ENCODE data around the gene ORM1.
"Not testable (repeated sequence)": the region's sequence is repeated elsewhere in the genome, so short reads cannot be mapped to it uniquely, and the experiment has no call there.

Gene ORM1

DNA sequence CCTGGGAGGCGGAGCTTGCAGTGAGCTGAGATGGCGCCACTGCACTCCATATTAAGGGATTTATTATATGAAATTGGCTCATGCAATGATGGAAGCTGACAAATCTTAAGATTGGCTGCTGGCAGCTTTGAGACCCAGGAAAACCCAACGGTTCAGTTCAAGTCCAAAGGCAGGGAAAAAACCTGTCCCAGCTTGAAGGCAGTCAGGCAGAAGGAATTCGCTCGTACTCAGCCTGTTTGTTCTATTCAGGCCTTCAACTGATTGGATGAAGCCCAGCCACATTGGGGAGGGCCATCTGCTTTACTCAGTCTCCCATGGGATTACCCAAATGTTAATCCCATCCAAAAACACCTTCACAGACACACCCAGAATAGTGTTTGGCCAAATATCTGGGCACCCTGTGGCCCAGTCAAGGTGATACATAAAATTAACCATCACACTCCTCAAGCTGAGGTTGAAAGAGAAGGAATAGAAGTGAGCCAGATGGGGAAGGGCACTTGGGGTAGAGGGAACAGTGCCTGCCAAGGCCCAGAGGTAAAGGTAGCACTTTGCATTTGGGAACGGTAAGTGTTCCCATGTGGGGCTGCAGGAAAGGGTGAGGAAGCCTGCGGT is 8.5 kb upstream of the ORM1 start:
- Histone ChIP-seq H3K4me3 (ENCODE audit: low read depth in 1 of 5, low read length in 5 of 5) (no peak overlapping the region), H3K9ac (ENCODE audit: low read length in 5 of 5) (no peak overlapping the region), H3K36me3 (ENCODE audit: control insufficient read depth in 5 of 5, insufficient read depth in 5 of 5, low read length in 5 of 5) (peaks cover 0 to 3% (median 0%) of the 10 kb centered on the region in 5 donors), H3K27me3 (ENCODE audit: control insufficient read depth in 5 of 5, insufficient read depth in 4 of 5, low read length in 5 of 5) (no peaks in the 10 kb centered on the region), H3K9me3 (ENCODE audit: control insufficient read depth in 5 of 5, low read length in 5 of 5) (peaks cover 0 to 5% (median 3%) of the 10 kb centered on the region in 5 donors), H3K4me1 (ENCODE audit: control insufficient read depth in 5 of 5, insufficient read depth in 5 of 5, low read length in 5 of 5) (peaks cover 0 to 17% (median 4%) of the 10 kb centered on the region in 5 donors), H3K27ac (ENCODE audit: low read depth, low read length) (no peak overlapping the region)

DNA sequence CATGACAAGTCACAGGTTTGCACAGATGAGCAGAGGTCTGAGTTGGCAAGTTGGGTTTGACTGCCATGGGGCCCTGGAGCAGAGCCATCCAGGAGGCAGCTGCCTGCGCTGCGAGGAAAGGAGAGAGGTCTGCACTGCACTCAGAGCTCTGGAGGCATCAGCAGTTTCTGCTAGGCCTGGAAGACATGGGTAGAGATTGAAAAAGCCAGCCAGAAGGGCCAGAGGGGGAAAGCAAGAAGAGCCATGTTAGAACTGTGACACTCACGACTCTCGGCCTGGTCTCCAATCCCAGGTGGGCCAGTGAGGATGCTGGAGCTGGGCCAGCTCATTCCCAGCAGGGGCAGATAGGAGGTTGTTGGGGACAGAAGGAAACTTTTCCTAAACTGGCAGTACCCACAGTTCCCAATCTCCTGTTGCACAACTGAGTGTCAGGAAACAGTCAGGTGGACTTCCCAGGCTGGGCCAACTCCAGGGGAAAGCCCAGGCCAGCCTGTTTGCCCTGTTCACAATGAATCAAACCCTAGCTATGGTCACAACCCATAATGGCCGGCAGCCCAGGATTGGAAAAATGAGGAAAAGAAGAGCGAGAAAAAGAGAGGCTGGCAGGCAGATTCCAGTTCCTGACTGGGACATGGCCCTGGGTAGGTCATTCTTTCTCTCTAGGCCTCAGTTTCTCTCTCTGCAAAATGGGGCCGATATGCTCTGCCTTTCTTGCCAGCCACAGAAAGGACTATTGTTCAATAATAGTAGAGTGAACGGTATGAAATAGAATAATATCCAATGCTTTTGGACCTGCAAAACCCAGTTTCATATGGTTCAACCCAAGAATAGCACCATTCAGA is 7.8 kb upstream of the ORM1 start:
- peaks cover 0 to 17% (median 4%) of the 10 kb centered on the region in 5 donors for H3K4me1 ChIP-seq (ENCODE audit: control insufficient read depth in 5 of 5, insufficient read depth in 5 of 5, low read length in 5 of 5)
- H3K4me3 ChIP-seq (ENCODE audit: low read depth in 1 of 5, low read length in 5 of 5) = no peak overlapping the region
- H3K9ac ChIP-seq (ENCODE audit: low read length in 5 of 5) = no peak overlapping the region
- no peaks in the 10 kb centered on the region for H3K27me3 ChIP-seq (ENCODE audit: control insufficient read depth in 5 of 5, insufficient read depth in 4 of 5, low read length in 5 of 5)
- H3K9me3 ChIP-seq (ENCODE audit: control insufficient read depth in 5 of 5, low read length in 5 of 5) = peaks cover 0 to 5% (median 3%) of the 10 kb centered on the region in 5 donors
- no peak overlapping the region for H3K27ac ChIP-seq (ENCODE audit: low read depth, low read length)
- peaks cover 0 to 3% (median 0%) of the 10 kb centered on the region in 5 donors for H3K36me3 ChIP-seq (ENCODE audit: control insufficient read depth in 5 of 5, insufficient read depth in 5 of 5, low read length in 5 of 5)

DNA sequence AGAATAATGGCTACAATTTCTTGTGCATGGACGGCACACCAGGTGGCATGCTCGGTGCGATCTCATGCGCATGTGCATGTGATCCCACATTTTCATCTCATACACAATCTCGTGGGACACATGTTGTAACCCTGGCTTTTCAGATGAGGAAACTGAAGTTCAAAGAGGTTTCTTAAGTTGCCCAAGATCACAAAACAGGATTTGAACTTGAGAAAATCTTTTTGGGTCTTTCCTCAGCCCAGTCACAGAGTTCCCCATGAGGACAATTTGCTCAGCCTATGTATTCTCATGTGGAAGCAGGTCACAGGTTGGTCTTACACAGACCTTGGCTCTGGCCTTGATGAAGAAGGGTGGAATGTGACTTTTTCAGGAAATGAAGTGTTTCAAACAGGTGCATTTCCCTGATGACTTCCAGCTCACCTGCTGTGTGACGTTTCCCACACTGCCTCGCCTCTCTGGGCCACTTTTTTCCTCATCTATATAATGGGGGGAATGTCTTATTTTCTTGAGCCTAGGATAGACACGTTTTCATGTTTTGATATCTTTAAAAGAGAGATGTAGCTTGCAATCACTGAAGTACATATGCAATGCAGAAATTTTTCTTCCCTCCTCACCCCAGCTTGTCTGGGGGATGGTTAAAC is 7.1 kb upstream of the ORM1 start:
- H3K27ac ChIP-seq (ENCODE audit: low read depth, low read length) = no peak overlapping the region
- no peak overlapping the region for H3K9ac ChIP-seq (ENCODE audit: low read length in 5 of 5)
- peaks cover 0 to 17% (median 4%) of the 10 kb centered on the region in 5 donors for H3K4me1 ChIP-seq (ENCODE audit: control insufficient read depth in 5 of 5, insufficient read depth in 5 of 5, low read length in 5 of 5)
- H3K4me3 ChIP-seq (ENCODE audit: low read depth in 1 of 5, low read length in 5 of 5) = no peak overlapping the region
- no peaks in the 10 kb centered on the region for H3K27me3 ChIP-seq (ENCODE audit: control insufficient read depth in 5 of 5, insufficient read depth in 4 of 5, low read length in 5 of 5)
- peaks cover 0 to 5% (median 3%) of the 10 kb centered on the region in 5 donors for H3K9me3 ChIP-seq (ENCODE audit: control insufficient read depth in 5 of 5, low read length in 5 of 5)
- H3K36me3 ChIP-seq (ENCODE audit: control insufficient read depth in 5 of 5, insufficient read depth in 5 of 5, low read length in 5 of 5) = no peaks in the 10 kb centered on the region

DNA sequence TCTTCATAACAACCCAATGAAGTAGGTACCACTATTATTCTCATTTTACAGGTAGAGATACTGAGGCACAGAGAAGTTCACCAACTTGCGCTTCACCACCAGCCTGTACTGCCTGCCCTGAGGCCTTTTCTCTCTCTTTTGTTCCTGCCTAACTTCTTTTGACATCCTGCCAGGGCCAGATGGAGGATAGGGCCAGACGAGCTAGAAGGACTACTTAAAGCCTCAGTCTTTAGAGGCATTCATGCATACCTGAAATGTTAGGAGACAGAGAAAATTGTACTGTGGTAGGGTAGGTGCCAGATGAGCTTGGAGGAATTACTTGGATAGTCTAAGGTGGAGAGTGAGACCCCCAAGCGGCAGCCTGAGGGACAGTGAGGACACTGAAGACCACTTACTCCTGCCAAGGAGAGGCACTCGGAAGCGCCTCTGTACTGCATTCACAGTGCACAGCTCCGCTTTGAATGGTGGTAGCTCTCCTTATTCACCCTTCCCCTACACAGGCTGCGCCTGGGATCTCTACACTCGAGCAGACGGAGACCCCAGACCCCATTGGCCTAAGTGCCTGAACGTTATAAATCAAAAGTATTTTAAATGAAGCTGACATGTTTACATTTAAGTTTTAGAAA is 6.2 kb upstream of the ORM1 start:
- peaks cover 0 to 5% (median 3%) of the 10 kb centered on the region in 5 donors for H3K9me3 ChIP-seq (ENCODE audit: control insufficient read depth in 5 of 5, low read length in 5 of 5)
- H3K4me3 ChIP-seq (ENCODE audit: low read depth in 1 of 5, low read length in 5 of 5) = no peak overlapping the region
- H3K9ac ChIP-seq (ENCODE audit: low read length in 5 of 5) = no peak overlapping the region
- peaks cover 0 to 17% (median 4%) of the 10 kb centered on the region in 5 donors for H3K4me1 ChIP-seq (ENCODE audit: control insufficient read depth in 5 of 5, insufficient read depth in 5 of 5, low read length in 5 of 5)
- H3K27ac ChIP-seq (ENCODE audit: low read depth, low read length) = no peak overlapping the region
- no peaks in the 10 kb centered on the region for H3K27me3 ChIP-seq (ENCODE audit: control insufficient read depth in 5 of 5, insufficient read depth in 4 of 5, low read length in 5 of 5)
- H3K36me3 ChIP-seq (ENCODE audit: control insufficient read depth in 5 of 5, insufficient read depth in 5 of 5, low read length in 5 of 5) = no peaks in the 10 kb centered on the region

DNA sequence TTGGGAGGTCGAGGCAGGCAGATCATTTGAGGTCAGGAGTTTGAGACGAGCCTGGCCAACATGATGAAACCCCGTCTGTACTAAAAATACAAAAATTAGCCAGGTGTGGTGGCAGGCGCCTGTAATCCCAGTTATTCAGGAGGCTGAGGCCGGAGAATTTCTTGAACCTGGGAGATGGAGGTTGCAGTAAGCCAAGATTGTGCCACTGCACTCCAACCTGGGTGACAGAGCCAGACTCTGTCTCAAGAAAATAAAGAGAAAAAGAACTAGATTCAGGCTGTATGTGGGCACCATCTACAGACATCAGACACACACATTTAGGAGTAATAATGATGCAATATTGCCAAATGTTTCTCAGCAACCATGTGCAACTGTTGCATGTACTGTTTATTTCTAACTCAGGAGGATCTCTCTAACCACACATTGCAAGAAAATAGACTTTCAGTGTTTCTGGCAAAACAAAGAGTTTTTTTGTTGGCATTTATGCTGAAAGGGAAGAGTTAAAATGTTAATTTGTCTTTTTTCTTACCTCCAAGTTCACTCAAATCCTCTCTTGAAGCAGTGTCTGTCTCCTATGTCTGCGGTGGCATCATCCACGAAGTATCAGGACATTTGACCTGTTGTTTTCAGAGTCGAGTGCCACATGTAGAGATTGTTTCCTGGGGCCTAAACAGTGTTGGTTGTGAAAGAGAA is 5.1 kb upstream of the ORM1 start:
- H3K4me3 ChIP-seq (ENCODE audit: low read depth in 1 of 5, low read length in 5 of 5) = no peak overlapping the region
- H3K4me1 ChIP-seq (ENCODE audit: control insufficient read depth in 5 of 5, insufficient read depth in 5 of 5, low read length in 5 of 5) = peaks cover 0 to 17% (median 4%) of the 10 kb centered on the region in 5 donors
- no peak overlapping the region for H3K9ac ChIP-seq (ENCODE audit: low read length in 5 of 5)
- H3K9me3 ChIP-seq (ENCODE audit: control insufficient read depth in 5 of 5, low read length in 5 of 5) = peaks cover 0 to 5% (median 3%) of the 10 kb centered on the region in 5 donors
- H3K27ac ChIP-seq (ENCODE audit: low read depth, low read length) = no peak overlapping the region
- H3K27me3 ChIP-seq (ENCODE audit: control insufficient read depth in 5 of 5, insufficient read depth in 4 of 5, low read length in 5 of 5) = no peaks in the 10 kb centered on the region
- H3K36me3 ChIP-seq (ENCODE audit: control insufficient read depth in 5 of 5, insufficient read depth in 5 of 5, low read length in 5 of 5) = no peaks in the 10 kb centered on the region

DNA sequence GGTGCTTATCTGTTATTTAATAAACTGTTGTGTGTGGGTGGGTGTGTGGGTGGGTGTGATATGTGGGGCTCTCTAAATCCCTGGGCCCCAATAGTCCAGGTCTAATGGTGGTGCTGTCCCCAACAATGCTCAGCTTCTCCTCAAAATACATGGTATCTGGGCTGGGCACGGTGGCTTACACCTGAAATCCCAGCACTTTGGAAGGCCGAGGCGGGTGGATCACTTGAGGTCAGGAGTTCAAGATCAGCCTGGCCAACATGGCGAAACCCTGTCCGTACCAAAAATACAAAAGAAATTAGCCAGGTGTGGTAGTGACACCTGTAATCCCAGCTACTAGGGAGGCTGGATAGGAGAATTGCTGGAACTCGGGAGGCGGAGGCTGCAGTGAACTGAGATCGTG is 4.5 kb upstream of the ORM1 start:
- Histone ChIP-seq H3K4me3 (ENCODE audit: low read depth in 1 of 5, low read length in 5 of 5) (no peak overlapping the region), H3K36me3 (ENCODE audit: control insufficient read depth in 5 of 5, insufficient read depth in 5 of 5, low read length in 5 of 5) (no peaks in the 10 kb centered on the region), H3K9ac (ENCODE audit: low read length in 5 of 5) (no peak overlapping the region), H3K4me1 (ENCODE audit: control insufficient read depth in 5 of 5, insufficient read depth in 5 of 5, low read length in 5 of 5) (peaks cover 0 to 17% (median 4%) of the 10 kb centered on the region in 5 donors), H3K27me3 (ENCODE audit: control insufficient read depth in 5 of 5, insufficient read depth in 4 of 5, low read length in 5 of 5) (no peaks in the 10 kb centered on the region), H3K9me3 (ENCODE audit: control insufficient read depth in 5 of 5, low read length in 5 of 5) (peaks cover 0 to 5% (median 3%) of the 10 kb centered on the region in 5 donors), H3K27ac (ENCODE audit: low read depth, low read length) (no peak overlapping the region)

DNA sequence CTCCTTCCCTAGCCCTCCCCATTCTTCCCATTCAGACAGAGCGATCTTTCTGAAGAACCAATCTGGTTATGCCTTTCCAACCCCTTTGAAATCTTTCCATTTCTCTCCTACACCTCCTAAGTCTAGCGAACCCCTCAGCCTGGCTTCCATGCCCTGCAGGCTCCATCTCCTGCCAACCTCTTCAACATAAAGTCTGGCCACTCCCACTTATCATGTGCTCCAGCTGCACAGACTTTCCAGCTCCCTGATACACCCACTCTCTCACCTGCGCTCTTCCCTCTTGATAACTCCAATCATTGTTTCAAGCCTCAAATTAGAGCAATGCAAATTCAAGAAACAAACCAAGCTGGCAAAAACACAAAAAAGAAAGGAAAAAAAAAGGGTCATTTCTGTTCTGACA is 3.8 kb upstream of the ORM1 start:
- Histone ChIP-seq H3K9me3 (ENCODE audit: control insufficient read depth in 5 of 5, low read length in 5 of 5) (peaks cover 0 to 5% (median 3%) of the 10 kb centered on the region in 5 donors), H3K36me3 (ENCODE audit: control insufficient read depth in 5 of 5, insufficient read depth in 5 of 5, low read length in 5 of 5) (no peaks in the 10 kb centered on the region), H3K27me3 (ENCODE audit: control insufficient read depth in 5 of 5, insufficient read depth in 4 of 5, low read length in 5 of 5) (no peaks in the 10 kb centered on the region)

DNA sequence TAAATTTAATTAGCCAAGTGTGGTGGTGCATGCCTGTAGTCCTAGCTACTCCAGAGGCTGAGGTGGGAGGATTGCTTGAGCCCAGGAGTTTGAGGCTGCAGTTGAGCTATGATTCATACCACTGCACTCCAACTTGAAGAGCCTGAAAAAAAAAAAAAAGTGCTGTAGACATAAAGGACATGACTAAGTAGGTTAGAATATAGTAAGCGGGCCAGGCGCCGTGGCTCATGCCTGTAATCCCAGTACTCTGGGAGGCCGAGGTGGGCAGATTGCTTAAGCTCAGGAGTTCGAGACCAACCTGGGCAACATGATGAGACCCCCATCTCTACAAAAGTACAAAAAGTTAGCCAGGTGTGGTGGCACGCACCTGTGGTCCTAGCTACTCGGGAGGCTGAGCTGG is 2.2 kb upstream of the ORM1 start:
- H3K36me3 ChIP-seq (ENCODE audit: control insufficient read depth in 5 of 5, insufficient read depth in 5 of 5, low read length in 5 of 5); H3K9me3 ChIP-seq (ENCODE audit: control insufficient read depth in 5 of 5, low read length in 5 of 5); H3K4me3 ChIP-seq (ENCODE audit: low read depth in 1 of 5, low read length in 5 of 5); H3K9ac ChIP-seq (ENCODE audit: low read length in 5 of 5); H3K27me3 ChIP-seq (ENCODE audit: control insufficient read depth in 5 of 5, insufficient read depth in 4 of 5, low read length in 5 of 5); H3K4me1 ChIP-seq (ENCODE audit: control insufficient read depth in 5 of 5, insufficient read depth in 5 of 5, low read length in 5 of 5); H3K27ac ChIP-seq (ENCODE audit: low read depth, low read length): not testable (repeated sequence)

More for the DNA sequence above, 3.8 kb upstream of the ORM1 start:
- Histone ChIP-seq H3K27ac (ENCODE audit: low read depth, low read length) (no peak overlapping the region), H3K9ac (ENCODE audit: low read length in 5 of 5) (no peak overlapping the region), H3K4me1 (ENCODE audit: control insufficient read depth in 5 of 5, insufficient read depth in 5 of 5, low read length in 5 of 5) (peaks cover 0 to 17% (median 4%) of the 10 kb centered on the region in 5 donors), H3K4me3 (ENCODE audit: low read depth in 1 of 5, low read length in 5 of 5) (no peak overlapping the region)

DNA sequence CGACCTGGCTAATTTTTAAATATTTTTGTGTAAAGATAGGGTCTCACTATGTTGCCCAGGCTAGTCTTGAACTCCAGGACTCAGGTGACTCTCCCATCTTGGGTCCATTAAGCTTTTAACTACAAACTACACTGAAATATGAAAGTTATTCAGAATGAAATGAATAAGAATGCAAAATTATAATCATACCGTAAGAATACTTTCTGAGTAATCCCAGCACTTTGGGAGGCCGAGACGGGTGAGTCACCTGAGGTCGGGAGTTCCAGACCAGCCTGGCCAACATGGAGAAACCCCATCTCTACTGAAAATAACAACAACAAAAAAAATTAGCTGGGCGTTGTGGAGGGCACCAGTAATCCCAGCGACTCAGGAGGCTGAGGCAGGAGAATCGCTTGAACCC is 1.1 kb upstream of the ORM1 start:
- Histone ChIP-seq H3K27ac (ENCODE audit: low read depth, low read length) (no peak overlapping the region), H3K36me3 (ENCODE audit: control insufficient read depth in 5 of 5, insufficient read depth in 5 of 5, low read length in 5 of 5) (no peaks in the 10 kb centered on the region), H3K4me3 (ENCODE audit: low read depth in 1 of 5, low read length in 5 of 5) (no peak overlapping the region), H3K4me1 (ENCODE audit: control insufficient read depth in 5 of 5, insufficient read depth in 5 of 5, low read length in 5 of 5) (peaks cover 0 to 4% (median 0%) of the 10 kb centered on the region in 5 donors), H3K9ac (ENCODE audit: low read length in 5 of 5) (no peak overlapping the region), H3K27me3 (ENCODE audit: control insufficient read depth in 5 of 5, insufficient read depth in 4 of 5, low read length in 5 of 5) (no peaks in the 10 kb centered on the region), H3K9me3 (ENCODE audit: control insufficient read depth in 5 of 5, low read length in 5 of 5) (no peaks in the 10 kb centered on the region)

Measured in subcutaneous abdominal adipose tissue (tissue), 5 donors.